Fibroblast of lung (primary cell): ENCODE measurements around the gene UBXN11. TPM values are rescaled to one million over a fixed set of nuclear protein-coding genes. Genes with fewer than 3 reads are reported as not detected.
A peak's percentile ranks its signal among the peaks of the same experiment; 100 is the strongest.

Source experiments
- DNase-seq, 2 donors: peaks; one replicate each; pipeline versions ENCODE4 v3.0.0 to v3.0.0-alpha.2; 2010; ENCODE audit warnings: low read depth in 2 of 2
- H2AFZ ChIP-seq: 2 replicates; pipeline ENCODE4 v1.5.1; 2012; ENCODE audit warnings: low read length, control low read depth, inconsistent platforms
- H3K27ac ChIP-seq: 2 replicates; pipeline ENCODE4 v1.5.1; 2011; ENCODE audit warnings: low read length, control low read depth; ENCODE audit not compliant: insufficient read depth
- H3K27me3 ChIP-seq: 2 replicates; pipeline ENCODE4 v1.5.1; 2011; ENCODE audit warnings: mild to moderate bottlenecking, low read length; ENCODE audit not compliant: control insufficient read depth, insufficient read depth
- H3K36me3 ChIP-seq: 2 replicates; pipeline ENCODE4 v1.5.1; 2011; ENCODE audit warnings: low read length; ENCODE audit not compliant: control insufficient read depth, insufficient read depth
- H3K4me1 ChIP-seq: 2 replicates; pipeline ENCODE4 v1.5.1; 2011; ENCODE audit warnings: low read length; ENCODE audit not compliant: control insufficient read depth, insufficient read depth; ENCODE audit errors: extremely low read depth
- H3K4me2 ChIP-seq: 2 replicates; pipeline ENCODE4 v1.5.1; 2011; ENCODE audit warnings: low read length, control low read depth; ENCODE audit not compliant: insufficient read depth; ENCODE audit errors: extremely low read depth
- H3K4me3 ChIP-seq, 4 experiments: fragments of 200-600 bp in 1 of 4; sonication (generic) in 1 of 4; replicated peaks in 1 of 4; 2 replicates each; pipeline ENCODE4 v1.5.1; 2011 to 2016; ENCODE audit warnings: low read length in 4 of 4, low read depth in 3 of 4, mild to moderate bottlenecking in 3 of 4, control low read depth in 2 of 4, inconsistent platforms in 1 of 4, mixed read lengths in 1 of 4; ENCODE audit not compliant: insufficient read depth in 1 of 4; ENCODE audit errors: control extremely low read depth in 1 of 4
- H3K79me2 ChIP-seq: 2 replicates; pipeline ENCODE4 v1.5.1; 2012; ENCODE audit warnings: mild to moderate bottlenecking, low read length, inconsistent platforms; ENCODE audit not compliant: control insufficient read depth, insufficient read depth
- H3K9ac ChIP-seq: 2 replicates; pipeline ENCODE4 v1.5.1; 2011; ENCODE audit warnings: mild to moderate bottlenecking, low read length, control low read depth; ENCODE audit not compliant: insufficient read depth
- H3K9me3 ChIP-seq: 2 replicates; pipeline ENCODE4 v1.5.1; 2012; ENCODE audit warnings: low read depth, low read length; ENCODE audit not compliant: control insufficient read depth, insufficient read depth
- H4K20me1 ChIP-seq: 2 replicates; pipeline ENCODE4 v1.5.1; 2011; ENCODE audit warnings: low read length; ENCODE audit not compliant: control insufficient read depth, insufficient read depth; ENCODE audit errors: extremely low read depth
- EZH2 ChIP-seq: IDR thresholded peaks from 2 replicates; pipeline ENCODE4 v1.5.1; 2012; ENCODE audit warnings: low read length, control low read depth, mild to moderate bottlenecking; ENCODE audit errors: missing control alignments
- polyA plus RNA-seq, 2 donors: library from polyadenylated mRNA; depleted of rRNA in 1 of 2; stranded (reverse) in 1 of 2; unstranded in 1 of 2; fragments of >200 nt; gene quantifications; 2 replicates each; pipeline ENCODE4 v1.2.1, GENCODE V29; 2011 to 2012; ENCODE audit warnings: missing spikeins in 1 of 2
- total RNA-seq: library from RNA; depleted of rRNA; stranded (reverse); fragments of >200 nt; gene quantifications from 2 replicates; pipeline ENCODE4 v1.2.1, GENCODE V29; 2014
- TF ChIP-seq, protein P1 (sequence below), 2 donors: IDR thresholded peaks in 1 of 2; conservative IDR thresholded peaks in 1 of 2; 1 replicate in 1 of 2; 2 replicates in 1 of 2; pipeline ENCODE4 v1.5.1; 2011 to 2012; ENCODE audit warnings: low read length in 2 of 2, control low read depth in 1 of 2, inconsistent platforms in 1 of 2, low read depth in 1 of 2, mild to moderate bottlenecking in 1 of 2

UBXN11 gene
- total and polyA plus RNA-seq, 2 donors (not counting 1 experiment from before 2014, with no cell fraction given), result 3.5 to 7.1 TPM

DNA sequence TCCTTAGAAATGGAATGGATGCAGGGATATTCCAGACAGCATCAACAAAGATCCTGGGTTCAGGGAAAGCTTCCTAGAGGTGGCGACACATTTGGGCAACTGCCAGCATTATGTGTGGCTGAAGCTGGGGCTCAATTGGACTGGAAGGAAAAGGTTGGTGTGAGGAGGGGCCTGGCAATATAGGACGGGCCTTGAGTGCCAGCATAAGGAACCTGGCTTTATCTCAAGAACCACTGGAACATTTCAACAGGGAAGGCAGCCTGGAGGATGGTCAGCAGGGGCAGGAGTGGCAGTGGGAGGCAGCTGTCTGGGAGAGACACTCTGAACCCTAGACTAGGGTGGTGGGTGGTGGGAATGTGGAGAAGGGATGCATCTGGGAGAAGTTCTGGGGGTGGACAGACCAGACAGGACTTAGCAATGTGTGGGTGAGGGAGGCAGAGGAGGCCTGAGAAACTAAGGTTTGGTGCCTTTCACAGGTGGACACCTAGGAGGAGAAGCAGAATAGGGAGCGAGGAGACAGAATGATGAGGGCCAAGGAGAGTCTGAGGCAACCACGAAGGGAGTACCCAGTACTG lies 23.1 kb downstream of the UBXN11 start:
- H3K27ac ChIP-seq, result peak overlapping the region; percentile 9
- no peak overlapping the region for H3K9ac ChIP-seq
- DNase-seq, result no peak
- no peaks in the 10 kb centered on the region for H3K27me3 ChIP-seq
- peaks cover 39% of the 10 kb centered on the region for H3K79me2 ChIP-seq
- no peaks in the 10 kb centered on the region for H4K20me1 ChIP-seq
- no peak overlapping the region for H3K4me3 ChIP-seq
- no peak overlapping the region for H2AFZ ChIP-seq
- peaks cover 50% of the 10 kb centered on the region for H3K4me1 ChIP-seq
- TF ChIP-seq EZH2, result no peak
- TF ChIP-seq, protein P1, sequence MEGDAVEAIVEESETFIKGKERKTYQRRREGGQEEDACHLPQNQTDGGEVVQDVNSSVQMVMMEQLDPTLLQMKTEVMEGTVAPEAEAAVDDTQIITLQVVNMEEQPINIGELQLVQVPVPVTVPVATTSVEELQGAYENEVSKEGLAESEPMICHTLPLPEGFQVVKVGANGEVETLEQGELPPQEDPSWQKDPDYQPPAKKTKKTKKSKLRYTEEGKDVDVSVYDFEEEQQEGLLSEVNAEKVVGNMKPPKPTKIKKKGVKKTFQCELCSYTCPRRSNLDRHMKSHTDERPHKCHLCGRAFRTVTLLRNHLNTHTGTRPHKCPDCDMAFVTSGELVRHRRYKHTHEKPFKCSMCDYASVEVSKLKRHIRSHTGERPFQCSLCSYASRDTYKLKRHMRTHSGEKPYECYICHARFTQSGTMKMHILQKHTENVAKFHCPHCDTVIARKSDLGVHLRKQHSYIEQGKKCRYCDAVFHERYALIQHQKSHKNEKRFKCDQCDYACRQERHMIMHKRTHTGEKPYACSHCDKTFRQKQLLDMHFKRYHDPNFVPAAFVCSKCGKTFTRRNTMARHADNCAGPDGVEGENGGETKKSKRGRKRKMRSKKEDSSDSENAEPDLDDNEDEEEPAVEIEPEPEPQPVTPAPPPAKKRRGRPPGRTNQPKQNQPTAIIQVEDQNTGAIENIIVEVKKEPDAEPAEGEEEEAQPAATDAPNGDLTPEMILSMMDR (conservative IDR thresholded peaks at IDR 0.05 in 1 of 2, IDR thresholded peaks at IDR 0.05 in 1 of 2; ENCODE audit: low read depth in 1 of 2, low read length in 2 of 2), result no peak
- H3K9me3 ChIP-seq, result no peaks in the 10 kb centered on the region
- H3K36me3 ChIP-seq, result peaks cover 16% of the 10 kb centered on the region
- H3K4me2 ChIP-seq, result no peak overlapping the region

DNA sequence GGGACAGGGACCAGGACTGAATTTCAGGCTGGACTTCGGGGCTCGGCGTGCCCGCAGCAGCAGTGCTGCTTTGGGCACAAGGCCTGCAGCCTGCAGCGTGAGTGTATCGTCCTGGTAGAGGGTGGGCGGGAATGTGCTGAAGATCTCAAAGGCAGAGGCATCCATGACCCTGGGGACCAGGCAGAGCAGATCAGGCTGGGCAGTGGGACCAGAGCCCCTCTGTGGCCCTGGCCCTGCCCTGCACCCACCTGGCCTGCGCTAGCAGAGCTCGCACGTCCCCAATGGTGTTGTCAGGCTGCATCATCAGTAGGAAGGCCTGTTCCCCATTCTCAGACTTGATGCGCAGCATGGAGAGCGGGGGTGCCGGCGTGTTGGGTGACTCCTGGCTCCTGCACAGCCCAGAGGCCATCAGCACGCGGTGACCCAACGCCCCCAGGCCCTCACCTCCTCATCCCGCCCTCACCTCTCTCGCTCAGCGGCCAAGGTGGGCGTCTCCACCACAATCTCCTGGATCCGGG lies 24.0 kb downstream of the UBXN11 start:
- Histone ChIP-seq H3K27me3 (no peaks in the 10 kb centered on the region), H3K9ac (no peak overlapping the region), H3K9me3 (no peaks in the 10 kb centered on the region), H3K36me3 (peaks cover 16% of the 10 kb centered on the region), H3K4me3 (peak overlapping the region in 2 of 4 experiments; percentile 12 to 96), H3K4me2 (peak overlapping the region; percentile 26), H3K4me1 (peaks cover 59% of the 10 kb centered on the region), H2AFZ (no peak overlapping the region), H3K27ac (peak overlapping the region; percentile 29), H3K79me2 (peaks cover 39% of the 10 kb centered on the region), H4K20me1 (no peaks in the 10 kb centered on the region)
- TF ChIP-seq EZH2, result no peak
- TF ChIP-seq, protein P1 (conservative IDR thresholded peaks at IDR 0.05 in 1 of 2, IDR thresholded peaks at IDR 0.05 in 1 of 2; ENCODE audit: low read depth in 1 of 2, low read length in 2 of 2), result no peak
- DNase-seq, result no peak

DNA sequence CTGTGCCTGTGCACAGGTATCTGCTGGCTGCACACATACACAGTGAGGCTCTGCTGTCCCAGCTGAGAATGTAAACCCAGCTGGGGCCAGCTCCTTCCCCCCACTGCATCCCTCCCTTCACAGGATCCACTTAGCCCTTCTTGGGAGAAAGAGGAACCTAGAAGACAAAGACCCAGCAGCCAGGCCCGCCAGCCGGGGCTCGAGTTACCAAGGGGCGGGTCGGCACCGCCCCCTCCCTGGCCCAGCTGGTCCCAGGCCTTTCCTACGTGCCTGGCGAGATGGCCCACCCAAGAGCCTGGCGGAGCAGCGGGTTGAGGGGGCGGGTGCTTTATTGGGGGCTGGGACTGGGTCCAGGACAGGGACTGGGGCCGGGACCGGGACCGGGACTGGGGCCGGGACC lies 24.5 kb downstream of the UBXN11 start:
- Histone ChIP-seq H3K79me2 (peaks cover 39% of the 10 kb centered on the region), H3K4me2 (peak overlapping the region; percentile 91), H3K9ac (no peak overlapping the region), H2AFZ (no peak overlapping the region), H3K27me3 (no peaks in the 10 kb centered on the region), H3K9me3 (no peaks in the 10 kb centered on the region), H3K4me1 (peaks cover 61% of the 10 kb centered on the region), H3K4me3 (peak overlapping the region; percentile 20 to 96 (median 71)), H4K20me1 (no peaks in the 10 kb centered on the region), H3K27ac (peak overlapping the region; percentile 9), H3K36me3 (peaks cover 16% of the 10 kb centered on the region)
- DNase-seq, result peak; percentile 57 to 66
- no peak for TF ChIP-seq EZH2
- TF ChIP-seq, protein P1 (conservative IDR thresholded peaks at IDR 0.05 in 1 of 2, IDR thresholded peaks at IDR 0.05 in 1 of 2; ENCODE audit: low read depth in 1 of 2, low read length in 2 of 2), result no peak
